OCI-LY3 (cell line): ENCODE data around the gene RAF1.
"Not testable (repeated sequence)": the region's sequence is repeated elsewhere in the genome, so short reads cannot be mapped to it uniquely, and the experiment has no call there.

ENCODE experiments used
- H2AFZ ChIP-seq: fragments of 200-600, 300-600 bp; shearing (Covaris generic); 2 replicates; pipeline ENCODE4 v1.6.0; 2014; ENCODE audit warnings: antibody characterized with exemption, low read depth, low read length
- H3K27ac ChIP-seq: fragments of 200-600, 300-600 bp; sonication (generic); 2 replicates; pipeline ENCODE4 v1.5.1; 2014; ENCODE audit warnings: mild to moderate bottlenecking, low read length, moderate library complexity, mixed read lengths
- H3K27me3 ChIP-seq: fragments of 200-600, 300-600 bp; sonication (generic); 2 replicates; pipeline ENCODE4 v1.6.1; 2014; ENCODE audit warnings: low read depth, low read length, mixed read lengths
- H3K36me3 ChIP-seq: fragments of 200-600, 300-600 bp; sonication (generic); replicated peaks from 2 replicates; pipeline ENCODE3; 2014; ENCODE audit warnings: low read depth, low read length, mixed read lengths
- H3K4me1 ChIP-seq: fragments of 300-600, 200-600 bp; sonication (generic); 2 replicates; pipeline ENCODE4 v1.6.1; 2014; ENCODE audit warnings: low read length, mixed read lengths
- H3K4me2 ChIP-seq: fragments of 200-600, 300-600 bp; sonication (generic); 2 replicates; pipeline ENCODE4 v1.6.1; 2014; ENCODE audit warnings: low read length, mixed read lengths
- H3K4me3 ChIP-seq: fragments of 300-600, 200-600 bp; sonication (generic); 2 replicates; pipeline ENCODE4 v1.5.1; 2014; ENCODE audit warnings: antibody characterized with exemption, mild to moderate bottlenecking, low read length, moderate library complexity
- H3K79me2 ChIP-seq: fragments of 300-600, 200-600 bp; shearing (Covaris generic); 2 replicates; pipeline ENCODE4 v1.6.1; 2014; ENCODE audit warnings: mild to moderate bottlenecking, low read length, mixed read lengths
- H3K9ac ChIP-seq: fragments of 300-600, 200-600 bp; shearing (Covaris generic); 2 replicates; pipeline ENCODE4 v1.6.0; 2014; ENCODE audit warnings: mild to moderate bottlenecking, low read length, moderate library complexity
- H3K9me3 ChIP-seq: fragments of 200-600, 300-600 bp; shearing (Covaris generic); 2 replicates; pipeline ENCODE4 v1.6.1; 2014; ENCODE audit warnings: low read length, mixed read lengths; ENCODE audit not compliant: insufficient read depth
- H4K20me1 ChIP-seq: fragments of 200-600, 300-600 bp; sonication (generic); 2 replicates; pipeline ENCODE4 v1.6.1; 2016; ENCODE audit warnings: low read length, mixed read lengths; ENCODE audit not compliant: insufficient read depth
- CTCF ChIP-seq: fragments of 200-600, 300-600 bp; sonication (generic); IDR thresholded peaks from 2 replicates; pipeline ENCODE4 v1.5.1; 2014; ENCODE audit warnings: antibody characterized with exemption, low read length, low read depth
- EZH2phosphoT487 ChIP-seq: fragments of 200-600 bp; shearing (Covaris generic); IDR thresholded peaks from 2 replicates; pipeline ENCODE4 v1.6.1; 2018; ENCODE audit warnings: antibody characterized with exemption, mixed run types, low read depth

Gene RAF1

GRCh38 chr3:12663401-12663935, 449 bp downstream of the RAF1 start:
- Histone ChIP-seq H3K79me2 (peaks cover 54% of the 10 kb centered on the region), H3K9ac (peak overlapping the region; percentile 80), H3K4me3 (peak overlapping the region; percentile 96), H3K4me2 (peak overlapping the region; percentile 81), H3K9me3 (no peaks in the 10 kb centered on the region), H3K36me3 (no peaks in the 10 kb centered on the region), H4K20me1 (peaks cover 42% of the 10 kb centered on the region), H3K27ac (peak overlapping the region; percentile 72), H2AFZ (peak overlapping the region; percentile 34; the same call in 1 of the 2 replicates), H3K27me3 (no peaks in the 10 kb centered on the region), H3K4me1 (peaks cover 12% of the 10 kb centered on the region)
- no peak for TF ChIP-seq EZH2phosphoT487
- no peak for TF ChIP-seq CTCF

GRCh38 chr3:12662593-12663400, 1.1 kb downstream of the RAF1 start:
- Histone ChIP-seq H3K9ac (peak overlapping the region; percentile 80), H2AFZ (0 out of 2 replicates have a peak overlapping the region, but pooled peaks have one; percentile 34), H3K27me3 (no peaks in the 10 kb centered on the region), H4K20me1 (peaks cover 49% of the 10 kb centered on the region), H3K4me3 (peak overlapping the region; percentile 96), H3K79me2 (peaks cover 61% of the 10 kb centered on the region), H3K4me1 (peaks cover 12% of the 10 kb centered on the region), H3K27ac (peak overlapping the region; percentile 72), H3K4me2 (peak overlapping the region; percentile 81), H3K9me3 (no peaks in the 10 kb centered on the region), H3K36me3 (no peaks in the 10 kb centered on the region)
- TF ChIP-seq CTCF (no peak), EZH2phosphoT487 (no peak)

- H3K79me2 ChIP-seq, result peaks cover 68% of the 10 kb centered on the region
- H3K27ac ChIP-seq, result peak overlapping the region; percentile 72; the same call in 1 of the 2 replicates
- H4K20me1 ChIP-seq, result peaks cover 56% of the 10 kb centered on the region
These were observed 1.9 kb downstream of the RAF1 start for GRCh38 chr3:12661926-12662592.

GRCh38 chr3:12661375-12661774, 2.5 kb downstream of the RAF1 start:
- Histone ChIP-seq H4K20me1 (peaks cover 63% of the 10 kb centered on the region), H3K79me2 (peaks cover 75% of the 10 kb centered on the region), H3K4me1 (peaks cover 12% of the 10 kb centered on the region)
- H3K36me3 ChIP-seq, H3K9ac ChIP-seq, H3K4me2 ChIP-seq, H3K9me3 ChIP-seq, H3K27me3 ChIP-seq, H3K27ac ChIP-seq, H2AFZ ChIP-seq, H3K4me3 ChIP-seq: not testable (repeated sequence)

More at GRCh38 chr3:12661926-12662592, 1.9 kb downstream of the RAF1 start:
- Histone ChIP-seq H3K36me3 (peaks cover under 1% of the 10 kb centered on the region), H2AFZ (no peak overlapping the region), H3K27me3 (no peaks in the 10 kb centered on the region), H3K4me2 (peak overlapping the region; percentile 81), H3K9me3 (no peaks in the 10 kb centered on the region), H3K4me3 (peak overlapping the region; percentile 96), H3K9ac (peak overlapping the region; percentile 80), H3K4me1 (peaks cover 12% of the 10 kb centered on the region)
- TF ChIP-seq CTCF (no peak), EZH2phosphoT487 (no peak)
